Stimulated activated CD8-positive, alpha-beta memory T cell treated with anti-CD3 and anti-CD28 coated beads, Interleukin-12 subunit alpha, Interleukin-12 subunit beta, amount 100 ng/mL, for 4 hours (primary cell): ENCODE measurements around the gene RAB21.
"Not testable (repeated sequence)": the region's sequence is repeated elsewhere in the genome, so short reads cannot be mapped to it uniquely, and the experiment has no call there.

Experiments
- DNase-seq: peaks from one replicate; pipeline ENCODE4 v3.0.0-alpha.2; 2020; ENCODE audit warnings: low read depth

RAB21 gene

GRCh38 chr12:71797531-71797930 lies 42.9 kb downstream of the RAB21 start:
- no peak for DNase-seq

- no peak for DNase-seq
Measured at GRCh38 chr12:71799106-71799505, 44.4 kb downstream of the RAB21 start.

- DNase-seq: no peak
Measured at GRCh38 chr12:71800177-71800576, 45.5 kb downstream of the RAB21 start.

GRCh38 chr12:71804505-71804904 lies 49.8 kb downstream of the RAB21 start:
- no peak for DNase-seq

- DNase-seq: no peak
Measured at GRCh38 chr12:71810921-71811320, 56.3 kb downstream of the RAB21 start.

- not testable (repeated sequence) for DNase-seq
Measured at GRCh38 chr12:71815242-71815641, 60.6 kb downstream of the RAB21 start.

- DNase-seq: not testable (repeated sequence)
Measured at GRCh38 chr12:71822088-71822487, 67.4 kb downstream of the RAB21 start.

GRCh38 chr12:71828813-71829212 lies 74.2 kb downstream of the RAB21 start:
- no peak for DNase-seq

- no peak for DNase-seq
Measured at GRCh38 chr12:71837356-71837755, 82.7 kb downstream of the RAB21 start.

- no peak for DNase-seq
Measured at GRCh38 chr12:71838231-71838630, 83.6 kb downstream of the RAB21 start.

- no peak for DNase-seq
Measured at GRCh38 chr12:71838676-71839075, 84.0 kb downstream of the RAB21 start.

GRCh38 chr12:71840231-71840847 lies 85.7 kb downstream of the RAB21 start:
- DNase-seq: no peak

- DNase-seq: no peak
Measured at GRCh38 chr12:71846322-71846940, 91.8 kb downstream of the RAB21 start.

GRCh38 chr12:71848212-71848611 lies 93.5 kb downstream of the RAB21 start:
- DNase-seq: no peak

GRCh38 chr12:71849109-71849851 lies 94.6 kb downstream of the RAB21 start:
- no peak for DNase-seq
